ENCODE data around the gene RPN1.

GRCh38 chr3:128684986-128685726, 34.5 kb upstream of the RPN1 start:
- TF ChIP-seq ZNF383 (CRISPR knock-in tag; IDR thresholded peaks at IDR 0.05; ENCODE audit: borderline replicate concordance) (no peak), POLR2A (IDR thresholded peaks at IDR 0.05; ENCODE audit: insufficient read depth in 1 of 2, low read depth in 2 of 2, low read length in 2 of 2) (no peak), PHF5A (CRISPR knock-in tag; IDR thresholded peaks at IDR 0.05; ENCODE audit: low read depth, unreplicated experiment) (no peak), ZC3H4 (CRISPR knock-in tag; IDR thresholded peaks at IDR 0.05; ENCODE audit: borderline replicate concordance) (no peak)

Data from HepG2 (cell line).